GM18511 (cell line): ENCODE data around the gene NTN4.
"Not testable (repeated sequence)": the region's sequence is repeated elsewhere in the genome, so short reads cannot be mapped to it uniquely, and the experiment has no call there.

Experiments
- ATAC-seq: cut with Tn5 transposase; IDR thresholded peaks from one replicate; pipeline ENCODE4 v1.9.1; 2021; ENCODE audit warnings: mild to moderate bottlenecking, moderate library complexity; ENCODE audit not compliant: unreplicated experiment

The NTN4 gene

DNA sequence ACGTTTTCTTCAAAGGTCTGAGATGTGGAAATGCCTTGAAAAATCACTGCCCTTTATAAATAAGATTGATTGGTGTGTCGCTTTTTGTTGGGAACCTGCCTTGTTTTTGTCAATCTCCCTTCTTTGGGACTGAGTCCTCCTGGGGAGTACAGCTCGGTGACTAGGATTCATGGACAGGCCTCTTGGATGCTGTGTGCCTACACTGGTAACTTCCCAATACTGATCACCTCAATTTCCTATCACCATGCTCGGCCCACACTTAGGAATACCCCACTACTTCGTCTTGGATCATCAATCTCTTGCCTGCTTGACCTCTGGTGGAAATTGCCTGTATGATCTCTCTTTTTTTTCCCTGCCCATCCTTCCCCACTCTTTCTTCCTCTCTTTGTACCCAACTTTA is 34.2 kb downstream of the NTN4 start:
- no peak for ATAC-seq

GRCh38 chr12:95755261-95755865 is 35.2 kb downstream of the NTN4 start:
- ATAC-seq = no peak

- not testable (repeated sequence) for ATAC-seq
These were observed 44.5 kb downstream of the NTN4 start for GRCh38 chr12:95746062-95746461.

- no peak for ATAC-seq
These were observed 48.0 kb downstream of the NTN4 start for GRCh38 chr12:95742586-95742985.

DNA sequence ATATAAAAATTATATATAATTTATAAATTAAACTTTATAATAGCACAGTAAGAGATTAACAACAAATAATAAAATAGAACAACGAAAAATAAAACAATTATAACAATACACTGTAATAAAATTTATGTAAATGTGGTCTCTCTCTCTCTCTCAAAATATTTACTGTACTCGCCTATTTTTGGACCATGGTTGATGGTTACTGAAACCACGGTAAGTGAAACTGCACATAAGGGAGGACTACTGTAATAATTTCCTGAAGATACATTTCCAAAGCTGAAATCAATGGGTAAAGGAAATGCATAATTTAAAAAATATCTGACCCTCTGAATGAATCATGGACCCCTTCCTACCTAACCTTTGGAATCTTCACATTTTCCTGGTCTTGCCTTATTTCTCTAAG is 48.9 kb downstream of the NTN4 start:
- no peak for ATAC-seq

GRCh38 chr12:95740751-95741150 is 49.8 kb downstream of the NTN4 start:
- ATAC-seq = no peak

- ATAC-seq = no peak
These were observed 50.8 kb downstream of the NTN4 start for GRCh38 chr12:95739561-95740313.

DNA sequence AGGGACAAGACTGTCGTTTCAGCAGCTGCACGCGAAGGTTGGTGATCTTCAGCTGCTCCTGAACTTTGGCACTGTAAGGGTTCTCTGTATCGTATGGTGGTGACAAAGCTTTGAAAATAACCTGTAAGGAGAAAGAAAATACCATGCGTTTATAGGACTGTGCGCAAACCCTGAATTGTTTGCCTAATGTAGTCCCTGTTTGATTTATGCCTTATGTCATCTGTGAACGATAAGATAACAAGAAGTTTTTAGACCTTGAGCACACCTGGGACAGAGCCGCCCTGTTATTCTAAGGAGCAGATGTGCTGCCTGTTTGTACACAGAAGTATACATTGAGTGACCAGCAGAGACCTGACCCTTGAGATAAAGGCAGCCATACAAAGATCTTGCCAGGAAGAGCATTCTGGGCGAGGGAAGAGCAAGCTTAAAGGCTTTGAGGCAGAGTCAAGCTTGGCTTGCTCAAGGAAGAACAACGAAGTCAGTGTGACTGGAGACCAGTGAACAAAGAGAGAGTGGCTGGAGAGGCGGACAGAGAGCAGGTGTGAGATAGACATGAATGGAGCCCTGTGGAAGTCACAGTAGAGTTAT is 52.4 kb downstream of the NTN4 start:
- ATAC-seq = no peak

DNA sequence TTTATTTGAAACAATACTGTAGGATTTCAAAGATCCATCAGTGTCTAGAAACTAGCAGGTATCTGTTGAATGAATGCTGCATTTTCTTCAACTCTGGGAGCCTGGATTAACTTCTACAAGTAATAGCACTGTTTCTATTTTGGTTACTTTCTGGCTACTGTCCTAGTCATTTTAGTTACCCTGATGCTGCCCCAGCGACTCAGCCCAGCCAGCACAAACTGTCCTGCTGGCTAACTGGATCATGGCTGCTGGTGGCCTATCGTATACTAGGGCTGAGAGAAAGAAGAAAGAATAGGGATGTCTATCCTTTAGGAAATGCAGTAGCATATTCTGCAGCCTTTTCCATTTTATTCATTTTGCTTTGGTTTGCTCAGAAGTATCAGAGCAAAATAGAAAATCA is 53.9 kb downstream of the NTN4 start:
- no peak for ATAC-seq

DNA sequence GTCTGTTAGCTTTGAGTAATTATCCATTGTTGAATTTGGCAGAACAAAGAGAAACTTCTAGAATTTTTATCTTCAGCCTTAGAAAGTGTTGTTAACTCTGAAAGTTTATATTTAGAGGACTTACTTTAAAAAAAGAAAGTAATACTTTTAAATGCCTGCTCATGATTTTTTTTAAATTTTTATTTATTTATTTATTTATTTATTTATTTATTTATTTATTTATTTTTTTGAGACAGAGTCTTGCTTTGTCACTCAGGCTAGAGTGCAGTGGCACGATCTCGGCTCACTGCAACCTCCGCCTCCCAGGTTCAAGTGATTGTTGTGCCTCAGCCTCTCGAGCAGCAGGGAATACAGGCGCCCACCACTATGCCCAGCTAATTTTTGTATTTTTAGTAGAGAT is 54.8 kb downstream of the NTN4 start:
- ATAC-seq = not testable (repeated sequence)

GRCh38 chr12:95733141-95733825 is 57.3 kb downstream of the NTN4 start:
- no peak for ATAC-seq

GRCh38 chr12:95731519-95731958 is 59.0 kb downstream of the NTN4 start:
- peak; percentile 83 for ATAC-seq

DNA sequence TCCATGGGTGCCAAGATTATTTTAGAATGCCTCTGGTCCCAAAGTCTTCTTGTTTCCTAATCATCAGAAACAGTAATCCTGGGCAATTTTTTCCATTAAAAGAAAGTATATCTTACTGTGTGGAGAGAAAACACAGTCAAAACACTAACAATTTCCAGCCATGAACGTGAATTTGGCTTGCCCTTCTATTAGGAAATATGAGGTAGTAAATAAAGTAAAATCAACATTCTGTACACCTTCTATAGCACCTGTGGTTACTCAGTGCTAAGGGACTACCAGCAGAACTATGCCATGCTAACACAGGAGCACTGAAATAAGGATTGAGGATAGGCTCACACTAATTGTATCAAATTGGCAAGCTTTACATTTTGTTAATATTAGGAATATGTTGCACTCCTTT is 60.1 kb downstream of the NTN4 start:
- no peak for ATAC-seq

DNA sequence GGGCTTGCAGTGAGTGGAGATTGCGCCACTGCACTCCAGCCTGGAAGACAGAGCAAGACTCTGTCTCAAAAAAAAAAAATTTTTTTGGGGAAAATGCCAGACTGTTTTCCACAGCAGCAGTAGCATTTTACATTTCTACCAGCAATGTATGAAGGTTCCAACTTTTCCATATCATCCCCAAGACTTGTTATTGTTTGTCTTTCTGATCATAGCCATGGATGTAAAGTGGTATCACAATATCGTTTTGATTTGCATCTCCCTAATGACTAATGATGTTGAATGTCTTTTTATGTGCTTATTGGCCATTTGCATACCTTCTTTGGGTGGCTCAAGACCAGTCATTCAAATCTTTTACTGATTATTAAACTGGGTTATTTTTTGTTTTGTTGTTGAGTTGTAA is 63.7 kb downstream of the NTN4 start:
- no peak for ATAC-seq

DNA sequence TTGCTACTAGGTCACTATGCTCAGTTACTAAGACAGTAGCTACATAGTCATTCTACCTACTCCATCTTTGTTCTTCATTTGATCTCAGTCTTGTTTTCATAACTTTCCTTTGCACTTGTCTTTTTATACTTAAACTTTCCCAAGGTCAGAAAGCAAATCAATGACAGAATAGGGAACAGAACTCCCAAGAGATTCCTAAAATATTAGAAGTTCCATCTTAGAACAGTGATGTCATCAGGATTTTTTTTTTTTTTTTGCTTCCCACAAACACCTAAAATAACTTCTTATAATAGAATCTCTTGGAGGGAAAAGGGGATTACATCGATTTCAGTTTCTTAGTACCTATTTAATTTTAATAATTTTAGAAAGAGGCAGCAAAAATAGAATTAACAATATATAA is 65.8 kb downstream of the NTN4 start:
- no peak for ATAC-seq

DNA sequence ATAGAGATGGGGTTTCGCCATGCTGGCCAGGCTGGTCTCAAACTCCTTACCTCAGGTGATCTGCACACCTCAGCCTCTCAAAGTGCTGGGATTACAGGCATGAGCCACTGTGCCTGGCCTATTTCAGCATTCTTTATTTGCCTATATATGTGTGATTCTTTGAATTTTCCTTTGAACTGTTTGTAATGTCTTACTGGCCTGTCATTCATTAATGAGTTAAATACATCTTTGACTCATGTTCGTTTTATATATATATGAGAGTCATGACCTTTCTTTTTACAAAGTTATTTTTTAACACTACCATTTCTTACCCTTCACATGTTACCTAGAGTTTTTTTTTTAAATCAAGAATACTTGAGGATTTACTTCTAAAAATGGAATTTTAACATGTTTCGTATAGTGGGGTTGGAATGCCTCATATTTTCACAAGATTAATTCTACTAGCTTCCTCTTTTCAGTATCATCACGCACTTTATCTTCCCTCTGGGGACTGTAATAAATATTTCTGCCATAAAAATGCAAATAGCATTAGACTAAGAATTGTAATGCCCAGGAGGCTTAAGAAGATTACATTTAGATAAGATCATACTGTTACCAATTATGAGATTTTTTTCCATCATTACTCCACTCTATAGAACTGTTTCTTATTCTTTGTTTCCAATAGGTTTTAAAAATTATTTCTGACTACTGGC is 66.7 kb downstream of the NTN4 start:
- ATAC-seq = no peak

GRCh38 chr12:95721320-95721719 is 69.2 kb downstream of the NTN4 start:
- ATAC-seq = no peak

DNA sequence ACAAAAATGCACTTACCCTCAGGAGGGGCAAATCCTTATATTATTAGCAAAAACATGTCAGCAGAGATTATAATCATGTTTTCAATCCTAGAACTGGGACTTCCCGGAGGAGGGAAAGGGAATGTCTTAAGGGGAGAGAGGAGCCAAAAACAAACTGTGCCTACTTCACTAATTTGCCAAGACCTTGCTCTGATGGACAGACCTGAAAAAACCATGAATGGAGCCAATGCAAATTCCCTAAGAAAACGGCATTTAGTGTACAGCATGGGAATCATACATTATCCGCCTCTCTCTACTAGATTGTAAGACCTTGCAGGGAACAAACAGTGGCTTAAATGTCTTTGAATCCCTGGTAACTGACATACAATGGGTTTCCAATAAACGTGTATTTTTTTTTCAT is 70.4 kb downstream of the NTN4 start:
- no peak for ATAC-seq

- ATAC-seq = no peak
These were observed 71.8 kb downstream of the NTN4 start for GRCh38 chr12:95718772-95719171.

DNA sequence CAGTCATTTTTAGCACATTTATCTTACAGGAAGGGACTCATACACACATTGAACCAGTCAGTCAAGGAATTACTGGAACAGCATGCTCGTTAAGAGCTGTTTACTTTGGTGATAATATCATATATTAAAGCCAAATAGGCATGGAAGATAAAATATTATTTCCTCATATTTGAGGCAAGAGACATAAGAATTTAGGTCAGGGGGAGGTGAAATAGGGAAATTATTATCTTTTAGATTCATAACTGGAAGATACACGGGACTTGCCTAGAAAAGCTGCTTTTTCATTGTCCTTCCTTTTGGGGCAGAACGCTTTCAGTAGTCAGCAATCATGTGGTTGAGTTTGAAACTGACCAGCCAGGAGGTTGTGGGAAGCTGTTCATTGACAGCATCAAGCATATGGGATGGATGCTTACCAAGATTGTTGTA is 72.5 kb downstream of the NTN4 start:
- ATAC-seq = no peak

GRCh38 chr12:95717316-95717928 is 73.1 kb downstream of the NTN4 start:
- no peak for ATAC-seq
